Keratinocyte (primary cell): ENCODE measurements around the gene IGF1R. TPM values are rescaled to one million over a fixed set of nuclear protein-coding genes. Genes with fewer than 3 reads are reported as not detected.

Experiments
- DNase-seq: peaks from one replicate; pipeline ENCODE4 v3.0.0-alpha.2; 2011; ENCODE audit warnings: low read depth, missing footprints, low spot score
- FAIRE-seq: peaks from 2 replicates; lab custom pipeline; 2011; peaks lifted over from hg19 to GRCh38; lab: Jason Lieb, UNC
- H2AFZ ChIP-seq: 2 replicates; pipeline ENCODE4 v1.6.0; 2012; ENCODE audit warnings: low read length, control low read depth, inconsistent platforms; ENCODE audit not compliant: control insufficient read depth
- H3K27ac ChIP-seq: 2 replicates; pipeline ENCODE4 v1.5.1; 2011; ENCODE audit warnings: low read length; ENCODE audit not compliant: control insufficient read depth, insufficient read depth
- H3K27me3 ChIP-seq: 3 replicates; pipeline ENCODE4 v1.6.0; 2011; ENCODE audit warnings: low read length; ENCODE audit not compliant: control insufficient read depth, insufficient read depth; ENCODE audit errors: extremely low read depth
- H3K36me3 ChIP-seq, 2 experiments: 2 replicates in 1 of 2; 3 replicates in 1 of 2; pipeline ENCODE4 v1.5.1; 2011; ENCODE audit warnings: low read length in 2 of 2, mild to moderate bottlenecking in 1 of 2; ENCODE audit not compliant: control insufficient read depth in 2 of 2, insufficient read depth in 2 of 2; ENCODE audit errors: extremely low read depth in 1 of 2
- H3K4me1 ChIP-seq: 3 replicates; pipeline ENCODE4 v1.5.1; 2011; ENCODE audit warnings: low read length; ENCODE audit not compliant: control insufficient read depth, insufficient read depth; ENCODE audit errors: extremely low read depth
- H3K4me2 ChIP-seq: 3 replicates; pipeline ENCODE4 v1.6.0; 2011; ENCODE audit warnings: low read depth, low read length; ENCODE audit not compliant: control insufficient read depth, insufficient read depth; ENCODE audit errors: extremely low read depth
- H3K4me3 ChIP-seq, 3 experiments: fragments of 200-600 bp in 1 of 3; sonication (generic) in 1 of 3; 2 replicates in 2 of 3; 3 replicates in 1 of 3; pipeline ENCODE4 v1.5.1; 2011 to 2016; ENCODE audit warnings: low read length in 3 of 3, mild to moderate bottlenecking in 3 of 3, control low read depth in 2 of 3, inconsistent platforms in 1 of 3, low read depth in 1 of 3, mixed read lengths in 1 of 3, mixed run types in 1 of 3, moderate library complexity in 1 of 3; ENCODE audit not compliant: control insufficient read depth in 2 of 3, insufficient read depth in 2 of 3; ENCODE audit errors: extremely low read depth in 1 of 3
- H3K79me2 ChIP-seq: 2 replicates; pipeline ENCODE4 v1.6.0; 2012; ENCODE audit warnings: low read length; ENCODE audit not compliant: control insufficient read depth, insufficient read depth
- H3K9ac ChIP-seq: 3 replicates; pipeline ENCODE4 v1.6.0; 2011; ENCODE audit warnings: low read length; ENCODE audit not compliant: control insufficient read depth, insufficient read depth; ENCODE audit errors: extremely low read depth
- H3K9me1 ChIP-seq: 3 replicates; pipeline ENCODE4 v1.6.0; 2011; ENCODE audit warnings: low read length; ENCODE audit not compliant: control insufficient read depth, insufficient read depth; ENCODE audit errors: extremely low read depth
- H3K9me3 ChIP-seq: 2 replicates; pipeline ENCODE4 v1.5.1; 2012; ENCODE audit warnings: low read depth, low read length; ENCODE audit not compliant: control insufficient read depth
- H4K20me1 ChIP-seq: 3 replicates; pipeline ENCODE4 v1.6.0; 2011; ENCODE audit warnings: low read length; ENCODE audit not compliant: control insufficient read depth, insufficient read depth; ENCODE audit errors: extremely low read depth
- EZH2 ChIP-seq: IDR thresholded peaks from one replicate; pipeline ENCODE4 v1.6.1; 2012; ENCODE audit warnings: inconsistent platforms, mild to moderate bottlenecking, low read length, moderate library complexity
- dilution Hi-C: fragments of 300-500 bp; cut with MboI; formaldehyde crosslinking; loops from one replicate; pipeline ENCODE4 v1.7.0; 2020; ENCODE audit warnings: low sequenced_read_pairs; ENCODE audit not compliant: extremely low pct_ligation_motif_present
- polyA plus RNA-seq, 5 experiments: library from polyadenylated mRNA; depleted of rRNA in 3 of 5; stranded (reverse) in 3 of 5; stranded (forward) in 1 of 5; unstranded in 1 of 5; fragments of >200 nt; gene quantifications; 1 replicate in 1 of 5; 2 replicates in 3 of 5; 3 replicates in 1 of 5; pipeline versions ENCODE4 v1.2.1 to v1.2.3, GENCODE V29; 2011 to 2012; ENCODE audit warnings: missing spikeins in 2 of 5, low read depth in 1 of 5, low replicate concordance in 1 of 5
- TF ChIP-seq, protein P1 (sequence below), 3 experiments: IDR thresholded peaks in 1 of 3; conservative IDR thresholded peaks in 1 of 3; optimal IDR thresholded peaks in 1 of 3; 2 replicates in 2 of 3; 3 replicates in 1 of 3; pipeline versions ENCODE3 to v1.5.1; 2011; ENCODE audit warnings: low read length in 3 of 3, mild to moderate bottlenecking in 3 of 3, moderate library complexity in 2 of 3, control low read depth in 1 of 3, inconsistent platforms in 1 of 3; ENCODE audit not compliant: insufficient read depth in 2 of 3; ENCODE audit errors: extremely low read depth in 1 of 3

IGF1R gene
- polyA plus RNA-seq, 1 donor (not counting 4 experiments of a cell fraction or from before 2014, with no cell fraction given) = 14.5 TPM

DNA sequence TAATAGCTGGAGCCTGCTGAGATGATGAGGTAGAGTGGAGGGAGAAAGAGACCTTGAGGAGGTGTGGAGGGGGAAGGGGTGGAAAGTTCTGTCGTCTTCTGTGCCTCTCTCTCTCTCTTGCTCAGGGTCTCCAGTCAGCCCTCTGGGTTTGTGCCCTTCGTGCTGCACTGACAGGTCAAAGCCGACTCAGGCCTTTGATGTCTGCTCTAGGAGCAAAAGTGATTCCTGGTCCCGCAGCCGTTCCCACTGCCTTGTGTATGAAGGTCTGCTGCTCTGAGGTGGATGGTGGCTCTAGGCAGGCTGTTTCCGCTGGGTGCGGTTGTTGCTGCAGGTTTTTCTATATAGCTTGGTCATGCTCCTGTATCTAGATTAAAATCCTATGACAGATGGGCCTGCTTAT is 89.4 kb downstream of the IGF1R start:
- H3K36me3 ChIP-seq = peaks cover 0 to 4% of the 10 kb centered on the region in 2 experiments
- H3K4me1 ChIP-seq = peaks cover 27% of the 10 kb centered on the region
- no peaks in the 10 kb centered on the region for H3K9me3 ChIP-seq
- H3K27ac ChIP-seq = no peak overlapping the region
- TF ChIP-seq, protein P1, sequence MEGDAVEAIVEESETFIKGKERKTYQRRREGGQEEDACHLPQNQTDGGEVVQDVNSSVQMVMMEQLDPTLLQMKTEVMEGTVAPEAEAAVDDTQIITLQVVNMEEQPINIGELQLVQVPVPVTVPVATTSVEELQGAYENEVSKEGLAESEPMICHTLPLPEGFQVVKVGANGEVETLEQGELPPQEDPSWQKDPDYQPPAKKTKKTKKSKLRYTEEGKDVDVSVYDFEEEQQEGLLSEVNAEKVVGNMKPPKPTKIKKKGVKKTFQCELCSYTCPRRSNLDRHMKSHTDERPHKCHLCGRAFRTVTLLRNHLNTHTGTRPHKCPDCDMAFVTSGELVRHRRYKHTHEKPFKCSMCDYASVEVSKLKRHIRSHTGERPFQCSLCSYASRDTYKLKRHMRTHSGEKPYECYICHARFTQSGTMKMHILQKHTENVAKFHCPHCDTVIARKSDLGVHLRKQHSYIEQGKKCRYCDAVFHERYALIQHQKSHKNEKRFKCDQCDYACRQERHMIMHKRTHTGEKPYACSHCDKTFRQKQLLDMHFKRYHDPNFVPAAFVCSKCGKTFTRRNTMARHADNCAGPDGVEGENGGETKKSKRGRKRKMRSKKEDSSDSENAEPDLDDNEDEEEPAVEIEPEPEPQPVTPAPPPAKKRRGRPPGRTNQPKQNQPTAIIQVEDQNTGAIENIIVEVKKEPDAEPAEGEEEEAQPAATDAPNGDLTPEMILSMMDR (optimal IDR thresholded peaks at IDR 0.05 in 1 of 3, IDR thresholded peaks at IDR 0.05 in 1 of 3, conservative IDR thresholded peaks at IDR 0.05 in 1 of 3; ENCODE audit: extremely low read depth in 1 of 3, insufficient read depth in 2 of 3, low read length in 3 of 3) = no peak
- TF ChIP-seq EZH2 = no peak
- no peak overlapping the region for H3K9ac ChIP-seq
- H3K9me1 ChIP-seq = peaks cover 5% of the 10 kb centered on the region
- peaks cover 98% of the 10 kb centered on the region for H3K79me2 ChIP-seq
- H3K27me3 ChIP-seq = no peaks in the 10 kb centered on the region
- FAIRE-seq (no peak), DNase-seq (no peak)
- no peaks in the 10 kb centered on the region for H4K20me1 ChIP-seq
- dilution Hi-C loops = no loop called here
- H3K4me2 ChIP-seq = no peak overlapping the region
- H3K4me3 ChIP-seq = no peak overlapping the region
- no peak overlapping the region for H2AFZ ChIP-seq

- H3K9me1 ChIP-seq = peaks cover 2% of the 10 kb centered on the region
- TF ChIP-seq, protein P1 (optimal IDR thresholded peaks at IDR 0.05 in 1 of 3, IDR thresholded peaks at IDR 0.05 in 1 of 3, conservative IDR thresholded peaks at IDR 0.05 in 1 of 3; ENCODE audit: extremely low read depth in 1 of 3, insufficient read depth in 2 of 3, low read length in 3 of 3) = no peak
- TF ChIP-seq EZH2 = no peak
- no peak for FAIRE-seq
- no peak overlapping the region for H3K4me3 ChIP-seq
- peaks cover 0 to 4% of the 10 kb centered on the region in 2 experiments for H3K36me3 ChIP-seq
- no peaks in the 10 kb centered on the region for H3K27me3 ChIP-seq
- H3K9me3 ChIP-seq = no peaks in the 10 kb centered on the region
- no peak overlapping the region for H3K9ac ChIP-seq
- no peak for DNase-seq
- H3K4me2 ChIP-seq = no peak overlapping the region
- peaks cover 37% of the 10 kb centered on the region for H3K4me1 ChIP-seq
- H3K79me2 ChIP-seq = peaks cover 98% of the 10 kb centered on the region
- no peak overlapping the region for H3K27ac ChIP-seq
- no peak overlapping the region for H2AFZ ChIP-seq
- dilution Hi-C loops = no loop called here
- H4K20me1 ChIP-seq = no peaks in the 10 kb centered on the region
Observed at GRCh38 chr15:98738689-98739401, 90.5 kb downstream of the IGF1R start.
